ENCODE results near the gene RPS6KA2. TPM values are rescaled to one million over a fixed set of nuclear protein-coding genes. Genes with fewer than 3 reads are reported as not detected.

RPS6KA2 gene
- total RNA-seq, 4 donors from 2014 or later = 55.4 to 119 (median 76.4) TPM

DNA sequence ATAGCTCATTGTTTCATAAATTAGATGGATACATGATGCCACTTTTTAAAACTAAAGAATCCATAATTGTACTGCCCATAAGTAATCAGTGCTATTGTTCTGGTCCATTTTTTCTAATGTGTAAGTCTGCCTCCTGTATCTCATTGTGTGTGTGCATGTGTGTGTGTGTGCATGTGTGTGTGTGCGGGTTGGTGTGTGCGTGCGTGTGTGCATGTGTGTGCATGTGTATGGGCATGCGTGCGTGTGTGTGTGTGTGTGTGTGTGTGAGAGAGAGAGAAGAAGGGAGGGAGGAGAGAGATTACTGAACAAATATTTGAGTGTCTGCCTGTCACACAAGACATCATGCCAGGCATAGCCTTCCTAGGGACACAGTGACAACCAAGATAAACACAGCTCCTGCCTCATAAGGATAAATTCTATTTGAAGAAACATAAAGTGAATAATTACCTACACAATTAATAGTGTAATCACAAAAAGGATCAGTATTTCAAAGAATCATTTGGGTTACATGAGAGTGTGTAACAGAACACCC lies 33.2 kb upstream of the RPS6KA2 start:
- H3K9me3 ChIP-seq = no peaks in the 10 kb centered on the region
- no peak for ATAC-seq

DNA sequence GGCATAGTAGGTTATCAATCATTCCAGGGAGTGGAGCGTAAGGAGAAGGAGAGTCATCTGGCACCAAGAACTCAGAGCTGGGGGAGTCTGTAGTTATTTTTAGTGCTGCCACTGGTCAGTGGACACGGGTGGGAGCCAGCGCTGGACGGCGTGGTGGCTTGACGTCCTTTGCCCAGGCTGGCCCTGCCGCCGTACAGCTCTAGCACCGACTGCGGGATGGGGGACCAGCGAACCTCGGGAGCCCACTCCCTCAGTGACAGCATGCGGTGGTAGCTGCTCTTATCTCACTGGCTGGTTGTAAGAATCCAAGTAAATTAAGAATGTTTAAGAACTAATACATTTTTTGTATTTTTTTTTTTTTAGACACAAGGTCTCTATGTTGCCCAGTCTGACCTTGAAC lies 32.5 kb upstream of the RPS6KA2 start:
- Histone ChIP-seq H3K9me3 (no peaks in the 10 kb centered on the region), H3K36me3 (no peaks in the 10 kb centered on the region), H3K4me1 (no peaks in the 10 kb centered on the region), H3K27ac (no peak overlapping the region), H3K27me3 (no peaks in the 10 kb centered on the region), H3K4me3 (no peak overlapping the region)
- ATAC-seq = no peak
- TF ChIP-seq POLR2AphosphoS5 (IDR thresholded peaks at IDR 0.05) (no peak), EP300 (IDR thresholded peaks at IDR 0.05) (no peak), POLR2A (IDR thresholded peaks at IDR 0.05) (no peak)
- TF ChIP-seq, protein P1, sequence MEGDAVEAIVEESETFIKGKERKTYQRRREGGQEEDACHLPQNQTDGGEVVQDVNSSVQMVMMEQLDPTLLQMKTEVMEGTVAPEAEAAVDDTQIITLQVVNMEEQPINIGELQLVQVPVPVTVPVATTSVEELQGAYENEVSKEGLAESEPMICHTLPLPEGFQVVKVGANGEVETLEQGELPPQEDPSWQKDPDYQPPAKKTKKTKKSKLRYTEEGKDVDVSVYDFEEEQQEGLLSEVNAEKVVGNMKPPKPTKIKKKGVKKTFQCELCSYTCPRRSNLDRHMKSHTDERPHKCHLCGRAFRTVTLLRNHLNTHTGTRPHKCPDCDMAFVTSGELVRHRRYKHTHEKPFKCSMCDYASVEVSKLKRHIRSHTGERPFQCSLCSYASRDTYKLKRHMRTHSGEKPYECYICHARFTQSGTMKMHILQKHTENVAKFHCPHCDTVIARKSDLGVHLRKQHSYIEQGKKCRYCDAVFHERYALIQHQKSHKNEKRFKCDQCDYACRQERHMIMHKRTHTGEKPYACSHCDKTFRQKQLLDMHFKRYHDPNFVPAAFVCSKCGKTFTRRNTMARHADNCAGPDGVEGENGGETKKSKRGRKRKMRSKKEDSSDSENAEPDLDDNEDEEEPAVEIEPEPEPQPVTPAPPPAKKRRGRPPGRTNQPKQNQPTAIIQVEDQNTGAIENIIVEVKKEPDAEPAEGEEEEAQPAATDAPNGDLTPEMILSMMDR (IDR thresholded peaks at IDR 0.05) = no peak
- WGBS, 2 donors (ENCODE audit: low coverage in 1 of 2) = 86 to 89% methylated on average over 13 of the region's 13 CpGs

More for the DNA sequence above, 33.2 kb upstream of the RPS6KA2 start:
- WGBS, 2 donors (ENCODE audit: low coverage in 1 of 2) = 78 to 90% methylated on average over 4 to 5 of the region's 5 CpGs
- Histone ChIP-seq H3K4me1 (no peaks in the 10 kb centered on the region), H3K27me3 (no peaks in the 10 kb centered on the region), H3K36me3 (no peaks in the 10 kb centered on the region), H3K27ac (no peak overlapping the region), H3K4me3 (no peak overlapping the region)
- TF ChIP-seq POLR2AphosphoS5 (IDR thresholded peaks at IDR 0.05) = no peak
- no peak for TF ChIP-seq POLR2A (IDR thresholded peaks at IDR 0.05)
- TF ChIP-seq EP300 (IDR thresholded peaks at IDR 0.05) = no peak
- TF ChIP-seq, protein P1 (IDR thresholded peaks at IDR 0.05) = no peak

DNA sequence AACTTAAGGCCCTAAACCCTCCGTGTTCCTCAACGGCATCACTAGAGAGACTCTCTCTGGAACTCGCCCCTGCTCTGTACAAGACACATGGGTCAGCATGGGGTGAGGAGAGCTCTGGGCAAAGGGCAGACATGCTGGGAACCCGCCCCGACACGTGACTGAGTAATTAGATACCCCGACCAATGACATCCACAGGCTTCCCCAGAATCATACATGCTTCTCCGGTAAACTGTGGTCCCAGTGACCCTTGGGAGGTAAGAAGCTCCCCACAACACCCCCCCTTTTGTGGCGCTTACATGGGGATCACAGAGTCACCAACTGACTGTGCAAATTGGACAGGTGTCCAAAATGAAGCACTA lies 31.7 kb upstream of the RPS6KA2 start:
- H3K36me3 ChIP-seq = no peaks in the 10 kb centered on the region
- H3K27me3 ChIP-seq = no peaks in the 10 kb centered on the region
- no peak overlapping the region for H3K4me3 ChIP-seq
- H3K4me1 ChIP-seq = no peaks in the 10 kb centered on the region
- WGBS, 2 donors (ENCODE audit: low coverage in 1 of 2) = 95 to 100% methylated on average over 3 to 5 of the region's 9 CpGs
- ATAC-seq = no peak
- no peaks in the 10 kb centered on the region for H3K9me3 ChIP-seq
- no peak overlapping the region for H3K27ac ChIP-seq
- TF ChIP-seq, protein P1 (IDR thresholded peaks at IDR 0.05) = no peak
- TF ChIP-seq POLR2A (IDR thresholded peaks at IDR 0.05) = no peak
- TF ChIP-seq EP300 (IDR thresholded peaks at IDR 0.05) = no peak
- no peak for TF ChIP-seq POLR2AphosphoS5 (IDR thresholded peaks at IDR 0.05)

DNA sequence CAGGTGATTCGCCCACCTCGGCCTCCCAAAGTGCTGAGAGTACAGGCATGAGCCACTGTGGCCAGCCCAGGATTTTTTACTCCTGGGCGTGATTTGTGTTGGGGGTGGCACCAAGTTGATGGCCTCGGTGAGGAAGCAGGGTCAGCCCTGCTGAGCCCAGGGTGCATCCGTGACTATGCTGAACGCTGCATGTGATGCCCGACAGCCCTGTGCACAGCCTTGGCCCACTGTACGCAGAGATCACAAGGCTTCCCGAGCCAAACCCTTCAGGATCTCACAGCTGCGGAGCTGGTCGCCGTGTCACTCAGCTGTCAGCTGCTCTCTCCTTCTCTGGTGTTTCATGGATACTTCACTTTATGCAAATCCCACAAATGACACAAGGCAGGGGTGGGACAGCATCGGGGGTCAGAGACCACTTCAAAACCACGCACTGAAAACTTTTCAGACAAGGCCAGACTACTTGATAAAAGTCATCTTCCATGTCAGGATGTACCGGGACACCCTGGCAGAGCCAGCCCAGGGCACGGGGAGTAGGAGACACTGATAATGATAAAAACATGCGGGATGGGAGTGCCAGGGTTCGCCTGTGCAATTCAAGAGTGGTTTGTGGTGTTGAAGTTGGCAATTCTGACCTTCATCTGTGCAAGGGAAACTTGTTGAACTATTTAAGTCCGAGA lies 31.2 kb upstream of the RPS6KA2 start:
- no peaks in the 10 kb centered on the region for H3K9me3 ChIP-seq
- no peak overlapping the region for H3K4me3 ChIP-seq
- no peak for ATAC-seq
- TF ChIP-seq POLR2A (IDR thresholded peaks at IDR 0.05) (no peak), EP300 (IDR thresholded peaks at IDR 0.05) (no peak), POLR2AphosphoS5 (IDR thresholded peaks at IDR 0.05) (no peak)
- TF ChIP-seq, protein P1 (IDR thresholded peaks at IDR 0.05) = no peak
- no peak overlapping the region for H3K27ac ChIP-seq
- no peaks in the 10 kb centered on the region for H3K4me1 ChIP-seq
- no peaks in the 10 kb centered on the region for H3K27me3 ChIP-seq
- WGBS, 2 donors (ENCODE audit: low coverage in 1 of 2) = 89 to 95% methylated on average over 3 to 11 of the region's 19 CpGs
- no peaks in the 10 kb centered on the region for H3K36me3 ChIP-seq

DNA sequence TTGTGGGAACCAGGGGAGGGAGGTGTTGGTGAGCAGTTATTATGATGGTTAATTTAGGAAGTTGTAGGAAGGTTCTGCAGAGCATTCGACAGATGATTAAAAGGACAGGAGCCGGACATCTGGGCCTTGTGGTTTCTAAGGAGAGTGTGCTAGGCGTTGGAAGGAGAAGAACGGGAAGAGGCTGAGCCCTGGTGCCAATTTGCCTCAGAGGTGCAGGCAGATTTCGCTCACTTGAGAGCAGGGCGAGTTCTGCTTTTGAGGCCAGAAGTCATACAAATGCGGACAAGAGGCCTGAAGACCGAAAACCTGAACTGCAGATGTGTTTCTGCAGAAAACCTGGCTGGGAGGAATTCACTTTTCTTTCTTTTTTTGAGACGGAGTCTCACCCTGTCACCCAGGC lies 30.5 kb upstream of the RPS6KA2 start:
- WGBS, 2 donors (ENCODE audit: low coverage in 1 of 2) = 81 to 88% methylated on average over 8 to 9 of the region's 9 CpGs
- Histone ChIP-seq H3K27ac (no peak overlapping the region), H3K36me3 (no peaks in the 10 kb centered on the region), H3K27me3 (no peaks in the 10 kb centered on the region), H3K4me3 (no peak overlapping the region), H3K4me1 (no peaks in the 10 kb centered on the region), H3K9me3 (no peaks in the 10 kb centered on the region)
- ATAC-seq = no peak
- TF ChIP-seq EP300 (IDR thresholded peaks at IDR 0.05) (no peak), POLR2A (IDR thresholded peaks at IDR 0.05) (no peak), POLR2AphosphoS5 (IDR thresholded peaks at IDR 0.05) (no peak)
- TF ChIP-seq, protein P1 (IDR thresholded peaks at IDR 0.05) = no peak

Data from gastroesophageal sphincter (tissue), 4 donors.